ENCODE measurements around the gene MEGF11.

Gene MEGF11

GRCh38 chr15:66253418-66254088, at the start of gene MEGF11:
TSS of gene MEGF11 (minus strand) at chr15:66253750. CDS start at chr15:66128403, 125,347 bp downstream.
- no peak for DNase-seq (ENCODE audit: low read depth in 2 of 2)

DNA sequence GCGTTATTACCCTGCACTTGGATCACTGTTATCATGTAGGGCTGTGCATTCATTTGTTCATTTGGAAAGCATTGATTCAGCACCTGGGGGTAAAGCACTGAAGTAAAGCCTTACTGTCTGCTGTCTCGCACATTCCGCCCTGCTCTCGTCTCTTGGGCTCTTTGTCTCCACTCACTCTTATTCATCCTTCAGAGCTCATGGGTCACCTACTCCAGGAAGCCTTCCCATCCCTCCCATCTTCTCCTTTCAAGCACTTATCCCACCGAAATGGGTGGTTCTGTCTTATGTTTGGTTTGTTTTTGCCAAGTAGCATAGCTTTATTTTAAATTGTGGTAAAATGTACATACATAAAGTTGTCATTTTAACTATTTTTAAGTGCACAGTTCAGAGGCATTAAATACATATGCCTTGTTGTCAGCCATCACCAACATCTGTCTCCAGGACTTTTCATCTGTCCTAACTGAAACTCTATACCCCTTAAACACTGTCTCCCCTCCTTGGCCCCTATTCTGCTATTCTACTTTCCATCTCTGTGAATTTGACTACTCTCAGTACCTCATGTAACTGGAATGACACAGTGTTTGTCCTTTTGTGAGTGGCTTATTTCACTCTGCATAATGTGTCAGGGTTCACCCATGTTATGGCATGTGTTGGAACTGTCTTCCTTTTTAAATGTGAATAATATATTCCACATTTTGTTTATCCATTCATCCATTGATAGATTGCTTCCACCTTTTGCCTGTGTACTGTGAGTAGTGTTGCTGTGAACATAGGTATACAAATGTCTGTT, 49.1 kb upstream of the MEGF11 start:
- no peak for DNase-seq (ENCODE audit: low read depth in 2 of 2)

DNA sequence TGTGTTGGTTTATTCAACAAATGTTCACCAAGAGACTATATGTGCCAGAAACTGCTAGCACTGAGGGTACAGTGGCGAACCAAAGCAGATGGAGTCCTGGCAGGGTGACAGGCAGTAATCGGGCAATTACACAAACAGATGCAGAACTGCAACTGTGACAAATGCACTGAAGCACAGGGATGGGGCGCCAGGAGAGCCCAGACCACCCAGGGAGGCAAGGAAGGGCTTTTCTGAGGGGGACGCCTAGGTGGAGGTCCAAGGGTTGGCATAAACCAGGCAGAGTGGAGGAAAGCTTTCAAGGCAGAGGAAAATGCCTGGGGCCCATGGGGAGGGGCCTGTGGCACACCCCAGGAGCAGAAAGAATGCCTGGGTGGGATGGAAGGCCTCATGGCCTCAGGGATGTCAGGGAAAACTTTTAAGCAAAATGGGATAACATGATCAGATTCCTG, 45.3 kb upstream of the MEGF11 start:
- DNase-seq (ENCODE audit: low read depth in 2 of 2): no peak

DNA sequence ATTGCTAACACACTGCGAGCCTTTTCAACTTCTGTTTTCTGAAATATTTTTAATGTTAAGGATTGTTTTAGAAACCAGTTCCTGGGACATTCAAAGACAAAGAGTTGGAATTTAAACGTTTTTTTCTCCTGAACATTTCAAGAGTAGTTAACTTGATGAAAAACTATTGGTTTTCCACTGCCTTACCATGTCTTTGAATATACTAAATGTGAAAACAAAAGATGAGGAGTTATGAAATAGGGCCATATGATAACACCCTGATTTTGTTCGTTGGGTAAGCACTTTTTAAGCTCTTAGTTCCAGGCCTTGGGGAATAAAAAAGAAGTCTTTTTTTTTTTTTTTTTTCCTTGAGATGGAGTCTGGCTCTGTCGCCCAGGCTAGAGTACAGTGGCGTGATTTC, 42.6 kb upstream of the MEGF11 start:
- DNase-seq (ENCODE audit: low read depth in 2 of 2): no peak

DNA sequence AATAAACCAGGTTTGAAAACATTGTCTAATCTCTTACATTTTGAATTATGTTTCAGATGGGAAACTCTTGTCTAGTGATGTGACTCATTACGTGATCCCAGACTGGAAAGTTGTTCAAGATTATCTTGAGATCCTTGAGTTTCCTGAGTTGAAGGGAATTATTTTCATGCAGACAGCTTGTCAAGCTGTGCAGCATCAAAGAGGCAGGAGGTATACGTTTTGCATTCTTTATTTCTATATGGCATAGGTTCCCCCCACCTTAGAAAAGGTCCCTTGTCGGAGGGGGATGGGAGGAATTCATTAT, 41.3 kb upstream of the MEGF11 start:
- no peak for DNase-seq (ENCODE audit: low read depth in 2 of 2)

- peak; percentile 6 to 8 for DNase-seq (ENCODE audit: low read depth in 2 of 2)
Observed at GRCh38 chr15:66294157-66294931, 40.8 kb upstream of the MEGF11 start.

- peak; percentile 48 to 49 for DNase-seq (ENCODE audit: low read depth in 2 of 2)
Observed at GRCh38 chr15:66293419-66294156, 40.0 kb upstream of the MEGF11 start, which contains the start of gene DIS3L. TSS of gene DIS3L (plus strand) at chr15:66293568. CDS start at chr15:66293597, 29 bp downstream.

- no peak for DNase-seq (ENCODE audit: low read depth in 2 of 2)
Observed at GRCh38 chr15:66292571-66293418, 39.2 kb upstream of the MEGF11 start.

- DNase-seq (ENCODE audit: low read depth in 2 of 2): no peak
Observed at GRCh38 chr15:66291816-66292570, 38.4 kb upstream of the MEGF11 start.

GRCh38 chr15:66290518-66290917, 37.0 kb upstream of the MEGF11 start:
- DNase-seq (ENCODE audit: low read depth in 2 of 2): no peak

DNA sequence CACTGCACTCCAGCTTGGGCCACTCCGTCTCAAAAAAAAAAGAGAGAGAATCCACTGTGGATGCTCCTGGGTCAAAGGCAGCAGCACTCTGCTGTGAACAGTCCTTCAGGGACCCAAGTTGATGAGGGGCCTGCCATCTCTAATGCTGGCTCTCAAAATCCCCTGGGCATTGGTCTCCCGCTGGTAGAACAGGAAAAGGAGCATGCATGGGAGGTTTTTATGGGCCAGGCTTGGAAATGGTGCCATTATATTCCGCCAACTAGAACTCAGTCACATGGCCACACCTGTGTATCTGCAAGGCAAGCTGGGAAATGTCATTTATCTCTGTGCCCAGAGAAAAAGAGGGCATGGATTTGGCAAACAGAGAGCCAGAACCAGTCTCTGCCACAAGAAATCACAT, 36.5 kb upstream of the MEGF11 start:
- DNase-seq (ENCODE audit: low read depth in 2 of 2): no peak

GRCh38 chr15:66288551-66289185, 35.1 kb upstream of the MEGF11 start:
- DNase-seq (ENCODE audit: low read depth in 2 of 2): no peak

- DNase-seq (ENCODE audit: low read depth in 2 of 2): no peak
Observed at GRCh38 chr15:66288093-66288492, 34.5 kb upstream of the MEGF11 start.

DNA sequence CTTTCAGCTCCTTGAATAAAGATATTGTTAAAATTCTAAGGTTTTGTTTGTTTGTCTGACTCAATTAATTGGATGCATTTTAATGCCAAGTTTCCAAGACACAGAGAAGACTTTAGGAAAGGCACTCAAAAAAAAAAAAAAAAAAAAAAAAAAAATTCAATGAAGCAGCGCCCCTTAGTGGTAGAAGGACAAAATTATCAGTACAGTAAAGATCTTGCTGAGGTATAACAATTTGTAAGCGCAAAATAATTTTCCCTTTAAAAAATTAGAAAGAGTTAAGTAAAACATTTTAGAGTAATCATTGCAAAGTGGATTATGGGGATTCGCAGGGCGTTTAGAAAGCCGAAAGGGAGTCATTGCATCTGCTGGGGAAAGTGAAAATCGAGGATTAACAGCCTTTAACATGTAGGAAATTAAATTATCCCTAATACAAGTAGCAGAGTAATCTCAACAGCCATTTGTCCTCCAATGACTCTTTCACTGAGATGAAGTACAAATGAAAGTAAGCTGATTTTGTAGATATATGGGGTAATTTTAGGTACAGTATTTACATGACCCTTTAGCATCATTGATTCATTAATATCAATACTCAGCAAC, 34.0 kb upstream of the MEGF11 start:
- no peak for DNase-seq (ENCODE audit: low read depth in 2 of 2)

GRCh38 chr15:66285533-66286280, 32.2 kb upstream of the MEGF11 start:
- no peak for DNase-seq (ENCODE audit: low read depth in 2 of 2)

- no peak for DNase-seq (ENCODE audit: low read depth in 2 of 2)
Observed at GRCh38 chr15:66284271-66284670, 30.7 kb upstream of the MEGF11 start.

GRCh38 chr15:66278671-66279070, 25.1 kb upstream of the MEGF11 start:
- no peak for DNase-seq (ENCODE audit: low read depth in 2 of 2)

- DNase-seq (ENCODE audit: low read depth in 2 of 2): no peak
Observed at GRCh38 chr15:66278056-66278455, 24.5 kb upstream of the MEGF11 start.

- no peak for DNase-seq (ENCODE audit: low read depth in 2 of 2)
Observed at GRCh38 chr15:66276546-66276945, 23.0 kb upstream of the MEGF11 start.
